NCI-H2171 (cell line): Measurements from ENCODE around the gene FAM81B.

Experiments
- DNase-seq: peaks from one replicate; lab custom pipeline; 2025; lab: John Stamatoyannopoulos, UW

Gene FAM81B

DNA sequence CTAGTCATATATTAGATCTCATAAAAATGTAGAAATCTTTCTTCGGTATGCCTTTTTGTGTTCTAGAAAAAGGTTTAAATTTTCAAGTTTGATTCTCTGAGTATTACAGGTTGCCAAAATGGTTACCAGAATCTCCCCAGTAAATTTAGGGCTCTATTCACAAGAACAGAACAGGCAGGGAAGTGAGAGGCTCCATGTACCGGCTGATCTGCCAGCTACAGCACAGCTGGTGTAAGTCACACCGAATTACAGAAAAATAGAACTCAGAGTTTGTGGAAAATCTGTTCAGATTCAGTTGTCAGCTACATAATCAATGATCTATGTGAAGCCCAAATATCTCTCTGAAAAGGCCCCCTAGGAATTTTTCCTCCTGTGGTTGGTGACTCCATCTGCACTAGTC, 10.5 kb downstream of the FAM81B start:
- DNase-seq, result no peak

- DNase-seq, result no peak
Measured at GRCh38 chr5:95403996-95404395, 12.8 kb downstream of the FAM81B start.

- no peak for DNase-seq
Measured at GRCh38 chr5:95406426-95407090, 15.4 kb downstream of the FAM81B start.

DNA sequence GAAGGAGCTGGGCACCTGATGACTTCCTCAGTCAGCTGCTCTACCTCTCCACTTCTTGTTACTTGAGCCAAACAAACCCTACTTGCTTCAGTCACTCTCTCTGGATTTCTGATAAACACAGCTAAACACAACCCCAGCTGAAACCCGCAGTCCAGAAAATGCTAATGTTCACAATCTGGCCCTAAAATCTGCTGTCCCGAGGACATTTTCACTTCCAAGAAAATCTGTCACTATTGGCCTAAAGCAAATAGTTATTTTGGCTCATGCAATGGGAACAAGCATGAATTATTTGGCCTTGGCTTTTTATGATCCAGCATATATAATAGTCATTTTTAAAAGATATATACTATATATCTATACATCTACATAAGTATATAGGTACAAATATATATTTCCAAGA, 19.1 kb downstream of the FAM81B start:
- DNase-seq, result no peak

DNA sequence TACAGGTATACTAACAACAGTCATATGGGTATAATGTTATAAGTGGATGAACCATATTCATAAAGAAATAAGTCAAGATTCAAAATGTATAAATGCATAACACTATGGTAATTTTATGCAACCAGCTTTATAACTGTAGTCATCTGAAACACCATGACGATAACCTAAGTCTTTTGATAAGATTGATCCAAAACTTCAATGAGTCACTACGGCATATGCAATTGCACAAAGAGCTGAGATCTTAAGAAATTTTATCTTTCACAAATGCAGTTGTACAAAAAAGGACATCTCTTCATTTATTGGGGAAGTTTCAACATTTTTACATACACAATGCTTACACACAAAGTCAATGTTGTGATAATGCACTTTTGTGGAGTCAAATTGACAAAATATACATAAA, 20.3 kb downstream of the FAM81B start:
- DNase-seq, result no peak

GRCh38 chr5:95414451-95414850, 23.3 kb downstream of the FAM81B start:
- DNase-seq, result no peak

DNA sequence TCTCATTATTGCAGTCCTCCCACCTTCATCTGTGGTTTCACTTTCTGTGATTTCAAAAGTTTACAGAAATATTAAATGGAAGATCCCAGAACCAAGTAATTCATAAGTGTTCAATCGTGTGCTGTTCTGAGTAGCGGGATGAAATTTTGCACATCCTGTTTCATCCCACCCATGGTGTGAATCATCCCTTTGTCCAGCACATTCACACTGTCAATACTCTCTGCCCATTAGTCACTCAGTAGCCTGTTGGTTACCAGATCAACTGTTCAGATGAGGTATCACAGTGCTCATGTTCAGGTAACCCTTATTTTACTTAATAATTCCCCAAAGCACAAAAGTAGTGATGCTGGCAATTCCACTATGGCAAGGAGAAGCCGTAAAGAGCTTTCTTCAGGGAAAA, 26.8 kb downstream of the FAM81B start:
- DNase-seq, result no peak

DNA sequence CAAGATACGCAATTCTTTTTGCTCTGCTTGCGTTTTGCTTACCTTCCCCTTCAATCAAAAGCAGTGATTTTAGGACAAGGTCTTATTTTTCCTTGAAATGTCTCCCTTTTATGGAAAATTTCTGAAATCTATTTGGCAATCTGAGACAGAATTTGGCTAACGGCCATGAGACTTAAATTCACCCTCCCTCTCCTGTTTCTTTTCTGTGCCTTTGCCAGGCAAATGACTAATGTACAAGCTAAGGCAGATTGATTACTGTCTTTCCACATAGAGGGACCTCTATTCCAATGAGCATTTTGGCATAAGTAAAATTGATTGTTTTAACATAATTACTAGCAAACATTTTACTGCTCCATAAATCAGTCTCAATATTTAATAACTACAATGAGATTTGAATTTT, 31.7 kb downstream of the FAM81B start:
- no peak for DNase-seq

DNA sequence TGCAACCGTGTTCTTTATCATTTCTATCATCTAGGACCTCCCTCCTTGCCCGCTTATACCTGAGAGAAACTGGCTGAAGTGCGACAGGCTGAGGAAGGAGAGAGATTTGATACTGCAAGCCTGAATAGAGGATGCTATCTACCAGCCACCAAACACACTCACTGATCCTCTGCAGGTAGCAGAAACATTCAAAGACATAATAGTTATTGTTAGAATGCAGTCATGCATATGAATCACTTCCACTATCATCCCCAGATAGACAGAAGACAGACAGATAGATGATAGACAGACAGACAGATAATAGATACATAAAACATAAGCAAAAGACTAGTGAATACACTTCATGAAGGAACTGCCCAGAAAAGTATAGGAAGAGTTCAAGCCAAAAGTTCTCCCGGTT, 32.9 kb downstream of the FAM81B start:
- no peak for DNase-seq

DNA sequence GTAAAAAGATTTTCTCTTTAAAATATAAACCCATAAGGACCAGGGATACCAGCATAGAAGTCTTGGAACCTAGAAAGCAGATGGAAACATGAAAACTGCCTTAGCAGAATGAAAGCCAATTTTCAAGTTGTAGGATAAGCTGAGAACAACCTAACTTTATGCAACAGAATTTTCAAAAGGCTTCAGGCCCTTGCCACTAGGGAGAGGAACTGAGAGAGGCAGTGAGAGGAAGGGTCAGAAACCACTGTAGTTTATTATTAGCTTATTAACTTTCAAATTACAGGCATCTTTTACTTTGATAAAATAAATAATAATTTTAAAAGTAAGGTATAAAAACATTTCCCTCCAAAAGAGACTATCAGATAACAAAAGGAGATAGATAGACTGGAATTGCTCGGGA, 33.4 kb downstream of the FAM81B start:
- no peak for DNase-seq

DNA sequence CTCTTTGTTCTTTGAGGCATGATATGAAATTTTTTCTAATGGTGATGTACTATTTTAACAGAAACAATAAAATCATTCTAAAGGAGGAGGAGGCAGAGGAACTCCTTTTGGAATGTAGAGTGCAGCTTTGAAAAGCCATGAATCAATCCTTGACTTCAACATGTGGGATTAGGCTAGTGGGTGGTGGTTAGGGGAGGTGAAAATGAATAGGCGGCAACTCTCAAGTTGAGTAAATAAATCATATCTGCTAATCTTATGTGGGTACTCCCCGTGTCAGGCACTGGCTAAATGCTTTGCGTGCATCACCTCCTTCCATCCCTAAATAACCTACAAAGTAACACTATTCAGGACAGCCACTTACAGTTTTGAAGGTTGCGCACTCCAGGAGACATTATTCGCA, 35.1 kb downstream of the FAM81B start:
- no peak for DNase-seq

GRCh38 chr5:95432779-95433178, 41.6 kb downstream of the FAM81B start:
- no peak for DNase-seq

GRCh38 chr5:95439801-95440493, 48.8 kb downstream of the FAM81B start:
- no peak for DNase-seq

GRCh38 chr5:95440825-95441224, 49.7 kb downstream of the FAM81B start:
- peak; percentile 56 for DNase-seq

DNA sequence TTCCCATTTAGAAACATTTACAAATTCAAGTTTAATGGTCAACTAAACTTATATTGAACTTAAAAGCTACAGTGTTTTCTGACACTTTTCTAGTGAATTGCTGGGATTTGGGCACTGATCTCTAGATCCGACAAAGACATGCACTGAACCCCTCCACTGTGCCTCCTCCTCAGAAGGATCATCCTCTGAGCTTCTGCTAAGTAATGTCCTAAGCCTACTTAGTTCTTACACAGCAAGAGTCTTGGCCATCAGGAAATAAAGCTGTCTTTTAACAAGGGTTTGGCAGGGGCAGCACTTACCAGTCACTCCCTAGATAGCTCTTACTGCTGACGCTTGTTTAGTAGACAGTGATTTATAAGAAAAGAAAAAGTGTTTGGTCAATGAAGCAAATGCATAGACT, 50.5 kb downstream of the FAM81B start:
- no peak for DNase-seq

DNA sequence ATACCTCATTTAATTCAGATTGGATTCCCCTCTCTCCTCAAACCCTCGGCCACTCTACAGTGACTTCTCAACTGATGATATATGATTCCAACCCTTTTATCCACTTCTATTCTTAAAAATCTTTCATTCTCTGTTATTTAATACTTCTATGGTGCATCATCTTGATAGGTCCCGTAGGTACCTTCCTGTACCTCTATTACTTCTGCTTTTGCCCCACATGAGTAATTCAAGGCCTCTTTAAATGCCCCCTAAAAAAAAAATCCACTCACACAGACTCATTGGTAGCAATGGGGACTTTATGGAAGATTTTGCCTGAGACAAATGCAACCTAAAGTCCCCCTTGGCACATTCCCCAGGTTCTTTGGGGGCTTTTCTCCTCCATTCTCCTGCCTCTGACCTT, 54.3 kb downstream of the FAM81B start:
- no peak for DNase-seq

- DNase-seq, result no peak
Measured at GRCh38 chr5:95445995-95446394, 54.8 kb downstream of the FAM81B start.

GRCh38 chr5:95446560-95447221, 55.5 kb downstream of the FAM81B start:
- no peak for DNase-seq

DNA sequence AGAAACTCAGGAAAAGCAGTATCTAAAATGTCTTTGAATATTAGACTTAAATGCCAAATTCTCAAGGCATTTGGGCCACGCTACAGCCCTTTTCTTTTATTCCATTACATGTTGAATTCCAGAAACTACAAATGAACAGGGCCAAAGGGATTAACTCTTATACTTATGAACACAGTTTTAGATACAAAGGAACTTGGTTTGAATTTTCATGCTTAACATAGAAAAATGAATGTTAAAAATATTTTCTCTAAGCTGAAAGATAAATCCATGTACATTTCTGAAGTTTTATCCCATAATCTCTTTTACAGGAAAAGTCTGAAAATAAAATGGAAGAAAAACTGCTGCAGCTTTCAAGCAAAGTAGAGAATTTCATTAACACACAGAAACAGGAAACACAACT, 56.8 kb downstream of the FAM81B start:
- no peak for DNase-seq

DNA sequence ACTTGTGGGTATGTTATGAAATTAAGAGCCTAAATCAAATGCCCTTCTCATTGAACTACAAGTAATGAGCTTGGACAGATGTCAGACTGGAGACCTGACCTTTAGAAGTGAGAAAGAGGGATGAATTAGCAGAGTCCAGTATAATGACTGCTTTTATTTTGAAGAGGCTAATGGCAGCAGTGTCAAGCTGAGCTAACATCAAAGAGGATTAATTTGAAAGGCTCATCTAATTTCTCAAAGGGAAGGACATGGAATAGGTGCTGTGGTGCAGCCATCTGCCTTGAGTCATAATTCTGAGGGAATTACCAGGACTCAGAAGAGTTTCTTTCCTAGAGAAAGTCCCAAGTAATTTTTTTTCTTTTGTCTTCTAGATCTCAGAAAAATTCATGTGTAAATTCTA, 57.6 kb downstream of the FAM81B start:
- no peak for DNase-seq

- DNase-seq, result no peak
Measured at GRCh38 chr5:95449460-95449859, 58.3 kb downstream of the FAM81B start.

DNA sequence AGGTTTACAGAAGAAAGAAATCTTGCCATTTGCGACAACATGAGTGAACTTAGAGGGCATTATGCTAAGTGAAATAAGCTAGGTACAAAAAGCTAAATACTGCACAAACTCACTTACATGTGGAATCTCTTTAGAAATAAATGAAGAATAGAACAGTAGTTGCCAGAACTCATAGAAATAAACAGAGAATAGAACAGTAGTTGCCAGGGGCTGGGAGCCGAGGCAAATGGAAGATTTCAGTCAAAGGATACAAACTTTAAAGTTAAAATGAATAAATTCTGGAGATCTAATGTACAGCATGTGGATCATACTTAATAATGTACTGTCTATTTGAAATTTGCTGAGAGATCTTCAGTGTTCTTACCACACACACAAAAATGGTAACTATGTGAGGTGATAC, 63.4 kb downstream of the FAM81B start:
- no peak for DNase-seq

- no peak for DNase-seq
Measured at GRCh38 chr5:95460665-95461064, 69.5 kb downstream of the FAM81B start.

DNA sequence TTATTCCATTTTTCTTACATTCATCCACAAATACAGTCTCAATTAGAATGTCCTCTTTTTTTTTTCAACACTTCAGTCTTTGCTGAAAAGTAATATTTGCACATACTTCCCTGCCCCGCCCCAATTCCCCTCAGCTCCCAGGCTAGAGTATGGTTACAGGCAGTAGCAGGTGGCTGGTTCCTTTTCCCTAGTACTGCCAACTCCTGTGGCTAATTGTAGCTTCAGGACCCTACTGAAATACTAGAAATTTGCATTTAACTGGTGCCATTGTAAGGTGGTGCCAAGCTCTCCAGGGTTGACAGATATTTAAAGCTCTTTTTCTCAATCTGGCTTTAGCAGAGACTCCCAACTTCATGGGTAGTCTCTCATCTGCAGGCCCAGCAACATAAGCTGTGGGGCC, 80.3 kb downstream of the FAM81B start:
- DNase-seq, result no peak
